ENCODE measurements around the gene TUBA4B.

DNA sequence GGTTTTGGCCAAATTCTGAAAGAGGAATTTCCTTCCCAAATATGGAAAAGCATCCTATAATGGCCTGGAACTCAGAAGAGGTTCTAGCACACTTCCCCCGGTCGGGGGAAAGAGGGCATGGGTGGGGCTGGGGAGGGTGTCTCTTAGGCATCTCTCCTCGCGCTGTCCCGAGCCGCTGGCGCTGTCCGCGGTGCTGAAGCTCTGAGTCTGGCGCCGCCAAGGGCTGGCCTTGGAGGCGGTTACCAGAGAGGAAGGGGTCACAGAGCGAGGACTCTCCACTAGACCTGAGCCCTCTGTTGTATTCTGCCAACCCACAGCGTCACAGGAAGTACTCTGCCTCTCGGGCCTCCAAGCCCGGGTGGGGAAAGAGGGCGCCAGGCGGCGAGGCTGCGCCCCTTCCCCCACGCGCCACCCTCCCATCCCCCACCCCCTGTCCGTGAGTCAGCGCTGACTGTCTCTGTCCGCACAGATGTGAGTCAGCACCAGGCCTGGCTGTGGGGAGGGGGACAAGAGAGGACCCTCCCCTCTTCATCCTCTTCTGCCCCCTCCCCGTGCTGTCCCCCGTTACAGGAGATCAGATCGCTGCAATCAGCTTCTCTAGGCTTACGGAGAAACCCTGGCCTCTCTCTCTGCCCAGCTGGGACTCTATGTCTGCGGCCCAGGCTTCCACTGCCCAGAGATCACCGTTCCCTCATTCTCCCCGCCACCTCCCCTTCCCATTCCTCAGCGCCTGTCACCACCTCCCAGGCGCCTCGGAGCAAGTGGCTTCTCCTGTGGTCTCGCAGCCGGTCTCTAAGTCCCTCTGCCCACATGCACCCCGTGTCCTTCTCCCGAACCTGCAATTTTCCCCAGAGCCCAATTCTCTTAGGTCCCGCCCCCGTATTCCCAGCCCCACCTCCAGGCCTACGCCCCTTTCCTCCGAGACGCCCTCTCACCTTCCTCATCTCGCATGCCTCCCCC is 55.4 kb downstream of the TUBA4B start:
- TF ChIP-seq POLR2A (IDR thresholded peaks at IDR 0.05) (no peak), CTCF (IDR thresholded peaks at IDR 0.05) (no peak)
